IPS-20b (cell line): ENCODE measurements around the gene LYZL1.

Experiments
- H3K27ac ChIP-seq: one replicate; pipeline ENCODE4 v1.5.1; 2013; ENCODE audit warnings: low read length
- H3K27me3 ChIP-seq: 2 replicates; pipeline ENCODE4 v1.6.1; 2013; ENCODE audit warnings: mild to moderate bottlenecking, low read length, inconsistent platforms; ENCODE audit not compliant: insufficient read depth
- H3K36me3 ChIP-seq: 2 replicates; pipeline ENCODE4 v1.6.1; 2013; ENCODE audit warnings: low read depth, mild to moderate bottlenecking, inconsistent platforms, low read length, moderate library complexity; ENCODE audit not compliant: insufficient read depth
- H3K4me1 ChIP-seq: 2 replicates; pipeline ENCODE4 v1.6.1; 2013; ENCODE audit warnings: mild to moderate bottlenecking, control low read depth, inconsistent platforms, low read length, moderate library complexity; ENCODE audit not compliant: insufficient read depth
- H3K4me3 ChIP-seq: 2 replicates; pipeline ENCODE4 v1.5.1; 2013; ENCODE audit warnings: mild to moderate bottlenecking, low read length, inconsistent platforms
- H3K9ac ChIP-seq: 2 replicates; pipeline ENCODE4 v1.6.1; 2013; ENCODE audit warnings: low read depth, mild to moderate bottlenecking, inconsistent platforms, low read length, moderate library complexity
- H3K9me3 ChIP-seq: 2 replicates; pipeline ENCODE4 v1.6.1; 2013; ENCODE audit warnings: mild to moderate bottlenecking, low read depth, low read length, inconsistent platforms; ENCODE audit not compliant: insufficient read depth

The LYZL1 gene

GRCh38 chr10:29252811-29253689, 35.8 kb upstream of the LYZL1 start:
- Histone ChIP-seq H3K27me3 (no peaks in the 10 kb centered on the region), H3K9me3 (no peaks in the 10 kb centered on the region), H3K36me3 (no peaks in the 10 kb centered on the region), H3K9ac (no peak overlapping the region), H3K27ac (no peak overlapping the region), H3K4me1 (no peaks in the 10 kb centered on the region), H3K4me3 (no peak overlapping the region)

- Histone ChIP-seq H3K9me3 (no peaks in the 10 kb centered on the region), H3K4me3 (no peak overlapping the region), H3K36me3 (no peaks in the 10 kb centered on the region), H3K9ac (no peak overlapping the region), H3K27me3 (no peaks in the 10 kb centered on the region), H3K4me1 (no peaks in the 10 kb centered on the region), H3K27ac (no peak overlapping the region)
These were observed 35.2 kb upstream of the LYZL1 start for GRCh38 chr10:29253690-29254029.

DNA sequence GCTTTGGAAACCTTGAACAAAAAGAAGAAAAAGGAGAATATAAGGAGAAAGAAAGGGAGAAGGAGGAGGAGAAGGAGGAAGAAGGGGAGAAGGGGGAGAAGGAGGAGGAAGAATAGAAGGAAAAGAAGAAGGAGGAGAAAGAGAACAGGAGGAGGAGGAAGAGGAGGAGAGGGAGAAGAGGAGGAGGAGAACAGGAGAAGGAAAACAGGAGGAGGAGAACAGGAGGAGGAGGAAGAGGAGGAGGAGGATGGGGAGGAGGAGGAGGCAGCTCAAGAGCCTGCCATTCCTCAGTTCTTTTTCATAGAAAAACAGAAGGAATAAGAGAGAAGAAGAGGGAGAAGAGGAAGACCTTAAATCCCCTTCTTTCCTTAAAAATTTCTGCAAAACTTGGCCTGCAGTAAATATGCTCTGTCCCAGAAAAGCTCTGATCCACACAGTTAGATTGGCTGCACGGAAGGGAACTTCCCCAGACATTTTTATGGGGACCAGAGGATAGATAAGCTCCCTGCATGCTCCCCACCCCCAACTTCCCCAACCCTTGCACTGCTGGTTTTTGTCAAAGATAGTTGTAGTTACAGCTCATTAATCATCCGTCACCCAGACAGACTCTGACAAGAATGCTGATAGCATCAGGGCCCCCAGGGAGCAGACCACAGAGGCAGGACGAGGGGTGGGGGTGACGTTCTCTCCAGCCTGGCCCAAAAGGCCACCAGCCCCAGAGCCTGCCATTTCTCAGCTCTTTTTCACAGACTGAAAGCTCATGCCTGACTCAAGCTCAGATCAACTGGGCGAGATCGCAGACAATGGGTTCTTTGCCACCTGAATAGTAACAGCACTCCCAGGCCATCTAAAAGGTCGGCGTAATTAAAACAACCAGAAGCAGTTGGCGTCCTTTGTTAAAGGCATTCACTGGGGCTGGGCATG, 34.5 kb upstream of the LYZL1 start:
- no peaks in the 10 kb centered on the region for H3K27me3 ChIP-seq
- H3K4me1 ChIP-seq, result no peaks in the 10 kb centered on the region
- H3K27ac ChIP-seq, result no peak overlapping the region
- no peak overlapping the region for H3K4me3 ChIP-seq
- H3K36me3 ChIP-seq, result no peaks in the 10 kb centered on the region
- no peaks in the 10 kb centered on the region for H3K9me3 ChIP-seq
- no peak overlapping the region for H3K9ac ChIP-seq

- H3K27ac ChIP-seq, result no peak overlapping the region
- H3K4me3 ChIP-seq, result no peak overlapping the region
- H3K27me3 ChIP-seq, result no peaks in the 10 kb centered on the region
- no peaks in the 10 kb centered on the region for H3K36me3 ChIP-seq
- no peak overlapping the region for H3K9ac ChIP-seq
- H3K9me3 ChIP-seq, result no peaks in the 10 kb centered on the region
- H3K4me1 ChIP-seq, result no peaks in the 10 kb centered on the region
These were observed 33.8 kb upstream of the LYZL1 start for GRCh38 chr10:29255104-29255503.

DNA sequence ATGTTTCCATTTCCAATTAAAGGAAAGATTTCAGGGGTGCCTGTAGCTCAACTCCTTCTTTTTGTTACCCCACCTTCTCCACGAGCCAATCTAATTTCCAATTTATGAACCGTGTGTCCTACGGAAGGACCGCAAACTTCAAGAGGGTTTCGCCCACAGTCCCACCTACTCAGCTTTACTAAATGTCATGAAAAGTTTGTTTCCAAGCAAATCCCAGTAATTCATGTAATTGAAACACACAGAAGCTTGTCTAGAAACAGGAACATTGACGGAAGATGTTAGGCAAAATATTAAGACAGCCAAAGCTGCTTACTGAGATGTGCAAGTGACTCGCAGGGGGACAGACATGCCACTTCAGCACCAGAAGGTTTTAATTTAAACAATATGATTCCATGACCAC, 32.9 kb upstream of the LYZL1 start:
- H3K36me3 ChIP-seq, result no peaks in the 10 kb centered on the region
- no peak overlapping the region for H3K27ac ChIP-seq
- H3K4me1 ChIP-seq, result no peaks in the 10 kb centered on the region
- no peaks in the 10 kb centered on the region for H3K9me3 ChIP-seq
- H3K27me3 ChIP-seq, result no peaks in the 10 kb centered on the region
- H3K4me3 ChIP-seq, result no peak overlapping the region
- H3K9ac ChIP-seq, result no peak overlapping the region

- Histone ChIP-seq H3K9me3 (no peaks in the 10 kb centered on the region), H3K4me3 (no peak overlapping the region), H3K36me3 (no peaks in the 10 kb centered on the region), H3K4me1 (no peaks in the 10 kb centered on the region), H3K27me3 (no peaks in the 10 kb centered on the region), H3K27ac (no peak overlapping the region), H3K9ac (no peak overlapping the region)
These were observed 32.3 kb upstream of the LYZL1 start for GRCh38 chr10:29256586-29256985.

- no peak overlapping the region for H3K4me3 ChIP-seq
- no peaks in the 10 kb centered on the region for H3K4me1 ChIP-seq
- no peak overlapping the region for H3K9ac ChIP-seq
- no peak overlapping the region for H3K27ac ChIP-seq
- H3K9me3 ChIP-seq, result no peaks in the 10 kb centered on the region
- H3K27me3 ChIP-seq, result no peaks in the 10 kb centered on the region
- no peaks in the 10 kb centered on the region for H3K36me3 ChIP-seq
These were observed 31.6 kb upstream of the LYZL1 start for GRCh38 chr10:29257106-29257783.

DNA sequence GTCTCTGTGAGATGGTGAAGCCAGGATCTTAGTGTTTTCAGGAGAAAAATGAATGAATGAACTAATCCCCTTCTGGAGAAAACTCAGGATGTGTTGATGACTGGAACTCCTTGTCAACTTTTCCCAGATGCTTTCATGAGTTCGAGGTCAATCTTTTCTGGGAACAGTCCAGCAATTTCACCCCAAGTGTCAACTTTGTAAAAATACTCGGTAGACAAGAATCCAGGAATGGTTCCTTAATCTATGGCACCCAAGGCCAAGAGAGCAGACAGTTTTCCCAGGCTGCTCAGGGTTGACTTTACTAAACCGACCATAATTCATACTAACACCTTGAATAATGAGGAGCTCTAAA, 31.1 kb upstream of the LYZL1 start:
- Histone ChIP-seq H3K27ac (no peak overlapping the region), H3K4me1 (no peaks in the 10 kb centered on the region), H3K36me3 (no peaks in the 10 kb centered on the region), H3K9ac (no peak overlapping the region), H3K27me3 (no peaks in the 10 kb centered on the region), H3K9me3 (no peaks in the 10 kb centered on the region), H3K4me3 (no peak overlapping the region)

DNA sequence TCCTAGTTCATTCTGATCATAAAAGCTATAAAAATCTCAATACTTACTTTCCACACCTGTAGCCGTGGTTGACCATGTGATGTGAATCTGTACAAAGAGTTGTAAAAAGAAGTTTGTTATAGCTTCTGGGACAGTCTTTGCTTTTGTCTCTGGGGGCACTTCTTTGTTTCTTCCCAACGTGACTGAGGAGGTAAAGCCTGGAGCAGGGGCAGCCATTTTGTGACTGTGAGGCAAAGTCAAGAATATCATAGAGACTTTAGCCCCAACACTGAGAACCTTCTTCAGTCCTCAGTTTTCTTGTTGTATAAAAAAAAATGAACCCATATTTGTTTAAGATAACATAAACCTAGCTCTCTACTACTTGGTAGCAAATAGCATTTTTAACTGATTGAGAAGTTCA, 29.4 kb upstream of the LYZL1 start:
- H3K9me3 ChIP-seq, result no peaks in the 10 kb centered on the region
- H3K36me3 ChIP-seq, result no peaks in the 10 kb centered on the region
- H3K9ac ChIP-seq, result no peak overlapping the region
- H3K4me3 ChIP-seq, result no peak overlapping the region
- H3K27ac ChIP-seq, result no peak overlapping the region
- no peaks in the 10 kb centered on the region for H3K4me1 ChIP-seq
- no peaks in the 10 kb centered on the region for H3K27me3 ChIP-seq

DNA sequence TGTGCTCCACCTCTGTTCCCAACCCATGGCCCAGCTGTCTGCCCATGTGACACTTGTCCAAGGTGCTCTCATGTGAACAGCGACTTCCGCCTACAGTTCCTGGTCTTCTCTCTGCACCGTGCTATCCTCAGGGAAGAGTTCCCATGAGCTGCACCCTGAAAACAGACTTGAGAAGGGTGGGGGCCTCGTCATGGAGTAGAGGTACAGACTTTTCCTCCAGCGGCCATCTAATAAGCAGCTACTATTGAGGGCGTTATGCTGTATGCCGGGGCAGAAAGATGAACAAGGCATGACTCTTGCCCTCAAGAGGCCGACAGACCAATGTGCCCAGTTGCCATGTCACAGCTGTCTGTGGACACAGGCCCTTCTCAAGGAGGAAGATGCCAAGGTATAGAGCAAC, 25.4 kb upstream of the LYZL1 start:
- no peaks in the 10 kb centered on the region for H3K36me3 ChIP-seq
- H3K9me3 ChIP-seq, result no peaks in the 10 kb centered on the region
- peaks cover 8% of the 10 kb centered on the region; the same call in 1 of the 2 replicates for H3K4me1 ChIP-seq
- no peak overlapping the region for H3K27ac ChIP-seq
- no peak overlapping the region for H3K9ac ChIP-seq
- no peaks in the 10 kb centered on the region for H3K27me3 ChIP-seq
- H3K4me3 ChIP-seq, result no peak overlapping the region

GRCh38 chr10:29265210-29265768, 23.6 kb upstream of the LYZL1 start:
- Histone ChIP-seq H3K27me3 (no peaks in the 10 kb centered on the region), H3K27ac (no peak overlapping the region), H3K4me1 (peaks cover 8% of the 10 kb centered on the region; the same call in 1 of the 2 replicates), H3K9ac (no peak overlapping the region), H3K36me3 (no peaks in the 10 kb centered on the region), H3K9me3 (no peaks in the 10 kb centered on the region), H3K4me3 (no peak overlapping the region)
